ENCODE data around the gene TNFRSF1A.
A peak's percentile ranks its signal among the peaks of the same experiment; 100 is the strongest.

The TNFRSF1A gene

GRCh38 chr12:6367065-6367968 is 25.4 kb upstream of the TNFRSF1A start:
- peaks cover 38% of the 10 kb centered on the region for H3K27me3 Mint-ChIP-seq
- H3K4me3 Mint-ChIP-seq: no peak overlapping the region
- no peaks in the 10 kb centered on the region for H3K36me3 Mint-ChIP-seq
- H3K9me3 Mint-ChIP-seq: peaks cover 2% of the 10 kb centered on the region
- H3K27ac Mint-ChIP-seq: no peak overlapping the region
- peak; percentile 86 for ATAC-seq
- peaks cover 8% of the 10 kb centered on the region for H3K4me1 Mint-ChIP-seq

- Mint-ChIP-seq H3K4me1 (peaks cover 8% of the 10 kb centered on the region), H3K36me3 (no peaks in the 10 kb centered on the region), H3K9me3 (peaks cover 2% of the 10 kb centered on the region), H3K27ac (no peak overlapping the region), H3K4me3 (no peak overlapping the region), H3K27me3 (peaks cover 40% of the 10 kb centered on the region)
- no peak for ATAC-seq
These were observed 22.1 kb upstream of the TNFRSF1A start for GRCh38 chr12:6364044-6364374.

- peak; percentile 60 for ATAC-seq
- Mint-ChIP-seq H3K36me3 (no peaks in the 10 kb centered on the region), H3K9me3 (peaks cover 2% of the 10 kb centered on the region), H3K4me3 (peak overlapping the region; percentile 44), H3K27ac (no peak overlapping the region), H3K27me3 (peaks cover 44% of the 10 kb centered on the region), H3K4me1 (peaks cover 8% of the 10 kb centered on the region)
These were observed 21.6 kb upstream of the TNFRSF1A start for GRCh38 chr12:6363330-6364043.

GRCh38 chr12:6363010-6363329 is 21.1 kb upstream of the TNFRSF1A start:
- Mint-ChIP-seq H3K4me3 (no peak overlapping the region), H3K36me3 (no peaks in the 10 kb centered on the region)

GRCh38 chr12:6362403-6362802 is 20.5 kb upstream of the TNFRSF1A start:
- no peak for ATAC-seq
- Mint-ChIP-seq H3K36me3 (no peaks in the 10 kb centered on the region), H3K9me3 (peaks cover 2% of the 10 kb centered on the region), H3K27me3 (peaks cover 55% of the 10 kb centered on the region), H3K27ac (no peak overlapping the region), H3K4me1 (peaks cover 4% of the 10 kb centered on the region), H3K4me3 (no peak overlapping the region)

More at GRCh38 chr12:6363010-6363329, 21.1 kb upstream of the TNFRSF1A start:
- H3K9me3 Mint-ChIP-seq: peaks cover 2% of the 10 kb centered on the region
- no peak overlapping the region for H3K27ac Mint-ChIP-seq
- peaks cover 8% of the 10 kb centered on the region for H3K4me1 Mint-ChIP-seq
- H3K27me3 Mint-ChIP-seq: peaks cover 49% of the 10 kb centered on the region
- no peak for ATAC-seq

GRCh38 chr12:6361834-6362233 is 20.0 kb upstream of the TNFRSF1A start:
- Mint-ChIP-seq H3K9me3 (no peaks in the 10 kb centered on the region), H3K36me3 (no peaks in the 10 kb centered on the region), H3K27ac (no peak overlapping the region)

GRCh38 chr12:6360578-6361490 is 19.0 kb upstream of the TNFRSF1A start:
- ATAC-seq: no peak
- no peaks in the 10 kb centered on the region for H3K4me1 Mint-ChIP-seq
- no peak overlapping the region for H3K27ac Mint-ChIP-seq
- H3K36me3 Mint-ChIP-seq: no peaks in the 10 kb centered on the region
- peaks cover 70% of the 10 kb centered on the region for H3K27me3 Mint-ChIP-seq
- no peak overlapping the region for H3K4me3 Mint-ChIP-seq
- H3K9me3 Mint-ChIP-seq: no peaks in the 10 kb centered on the region

More at GRCh38 chr12:6361834-6362233, 20.0 kb upstream of the TNFRSF1A start:
- Mint-ChIP-seq H3K27me3 (peaks cover 60% of the 10 kb centered on the region), H3K4me1 (no peaks in the 10 kb centered on the region), H3K4me3 (no peak overlapping the region)
- no peak for ATAC-seq

- Mint-ChIP-seq H3K9me3 (no peaks in the 10 kb centered on the region), H3K27me3 (peaks cover 77% of the 10 kb centered on the region), H3K4me3 (no peak overlapping the region), H3K4me1 (no peaks in the 10 kb centered on the region), H3K36me3 (no peaks in the 10 kb centered on the region), H3K27ac (no peak overlapping the region)
- ATAC-seq: no peak
These were observed 18.2 kb upstream of the TNFRSF1A start for GRCh38 chr12:6360080-6360571.

GRCh38 chr12:6358881-6359280 is 17.0 kb upstream of the TNFRSF1A start:
- Mint-ChIP-seq H3K27ac (no peak overlapping the region), H3K36me3 (no peaks in the 10 kb centered on the region), H3K27me3 (peaks cover 90% of the 10 kb centered on the region), H3K4me1 (no peaks in the 10 kb centered on the region), H3K4me3 (no peak overlapping the region), H3K9me3 (no peaks in the 10 kb centered on the region)
- no peak for ATAC-seq

GRCh38 chr12:6356374-6356820 is 14.5 kb upstream of the TNFRSF1A start:
- Mint-ChIP-seq H3K36me3 (no peaks in the 10 kb centered on the region), H3K27ac (no peak overlapping the region), H3K4me1 (peaks cover 8% of the 10 kb centered on the region), H3K4me3 (no peak overlapping the region), H3K27me3 (peaks cover 90% of the 10 kb centered on the region), H3K9me3 (no peaks in the 10 kb centered on the region)
- no peak for ATAC-seq

GRCh38 chr12:6355491-6356373 is 13.9 kb upstream of the TNFRSF1A start:
- no peak overlapping the region for H3K4me3 Mint-ChIP-seq
- no peak for ATAC-seq
- peaks cover 83% of the 10 kb centered on the region for H3K27me3 Mint-ChIP-seq
- peaks cover 8% of the 10 kb centered on the region for H3K4me1 Mint-ChIP-seq
- H3K9me3 Mint-ChIP-seq: no peaks in the 10 kb centered on the region
- no peak overlapping the region for H3K27ac Mint-ChIP-seq
- H3K36me3 Mint-ChIP-seq: no peaks in the 10 kb centered on the region

- no peak overlapping the region for H3K27ac Mint-ChIP-seq
- H3K9me3 Mint-ChIP-seq: no peaks in the 10 kb centered on the region
- ATAC-seq: no peak
- no peaks in the 10 kb centered on the region for H3K36me3 Mint-ChIP-seq
- H3K27me3 Mint-ChIP-seq: peaks cover 74% of the 10 kb centered on the region
- H3K4me3 Mint-ChIP-seq: no peak overlapping the region
- peaks cover 8% of the 10 kb centered on the region for H3K4me1 Mint-ChIP-seq
These were observed 12.9 kb upstream of the TNFRSF1A start for GRCh38 chr12:6354495-6355393.

Measured in stimulated activated memory B cell treated with anti-CD40 and anti-IgM and Interleukin-4, amounts not matched to agents 10 μg/mL and 1 μg/mL and 100 μg/mL, for 72 hours (primary cell).